GM18907 (cell line): Measurements from ENCODE around the gene CYP2D6.

Experiments
- ATAC-seq: cut with Tn5 transposase; IDR thresholded peaks from one replicate; pipeline ENCODE4 v1.9.1; 2021; ENCODE audit warnings: mild to moderate bottlenecking, moderate library complexity; ENCODE audit not compliant: unreplicated experiment

CYP2D6 gene

DNA sequence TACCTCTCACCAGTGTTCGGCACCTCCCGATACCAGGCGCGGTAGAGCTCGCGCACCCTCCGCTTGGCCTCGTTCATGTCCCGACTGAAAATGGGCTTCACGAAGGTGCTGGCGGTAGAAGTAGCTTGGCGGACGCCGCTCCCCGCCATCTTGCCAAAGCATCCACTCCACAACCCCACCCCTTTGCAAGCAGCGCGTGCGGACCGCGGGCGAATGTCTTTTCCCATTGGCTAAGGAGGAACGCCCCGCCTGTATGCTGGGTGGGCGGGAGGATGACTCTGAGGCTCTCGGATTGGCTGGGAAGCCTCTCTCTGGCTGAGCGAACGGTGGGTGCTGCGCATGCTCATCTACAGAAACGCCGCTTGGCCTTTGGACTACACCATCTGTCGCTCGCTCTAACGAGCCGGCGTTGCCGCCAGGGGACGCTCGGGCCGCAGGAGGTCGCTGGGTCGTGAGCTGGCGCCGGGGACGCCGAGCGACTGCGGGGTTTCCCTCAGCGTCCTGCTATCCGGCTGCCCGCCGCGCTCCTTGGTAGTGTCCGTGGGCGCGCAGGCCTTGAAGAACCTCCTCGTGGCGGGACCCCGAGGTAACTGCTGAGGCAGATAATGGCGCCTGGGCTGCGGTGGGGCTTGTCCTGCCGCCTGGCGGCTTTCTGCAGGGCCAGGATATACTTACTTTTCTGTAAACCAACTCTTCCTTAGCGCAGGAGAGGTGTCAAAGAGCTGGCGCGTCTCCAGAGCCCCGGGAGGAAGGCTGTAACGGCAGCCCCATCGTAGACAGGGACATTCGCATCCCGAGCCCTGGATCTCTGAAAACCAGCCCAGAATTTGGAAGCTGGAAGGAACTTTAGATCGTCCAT lies 39.8 kb downstream of the CYP2D6 start, which contains the start of gene NDUFA6:
TSS of gene NDUFA6 (minus strand) at position 177 of the 859 bp plus-strand sequence. CDS start at position 149, 28 bp downstream.
- peak; percentile 90 for ATAC-seq

DNA sequence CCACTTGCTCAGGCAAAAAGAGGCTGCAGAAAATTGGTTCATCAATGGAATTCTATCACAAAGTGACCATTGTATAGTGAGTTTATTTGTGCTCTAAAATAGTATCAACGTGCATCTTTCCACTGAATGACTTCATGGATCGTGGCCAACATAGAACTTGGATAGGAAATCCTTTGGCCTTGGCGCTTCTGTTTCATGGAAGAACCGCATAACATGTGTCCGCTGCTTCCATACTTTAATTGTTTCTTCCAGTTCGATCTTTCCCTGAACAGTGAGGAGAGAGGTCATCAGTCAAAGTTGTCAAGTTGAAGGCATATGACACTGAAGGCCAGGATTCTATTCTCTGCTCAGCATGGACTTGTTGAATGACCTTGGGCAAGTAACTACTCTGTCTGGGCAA lies 44.6 kb downstream of the CYP2D6 start:
- ATAC-seq = no peak

DNA sequence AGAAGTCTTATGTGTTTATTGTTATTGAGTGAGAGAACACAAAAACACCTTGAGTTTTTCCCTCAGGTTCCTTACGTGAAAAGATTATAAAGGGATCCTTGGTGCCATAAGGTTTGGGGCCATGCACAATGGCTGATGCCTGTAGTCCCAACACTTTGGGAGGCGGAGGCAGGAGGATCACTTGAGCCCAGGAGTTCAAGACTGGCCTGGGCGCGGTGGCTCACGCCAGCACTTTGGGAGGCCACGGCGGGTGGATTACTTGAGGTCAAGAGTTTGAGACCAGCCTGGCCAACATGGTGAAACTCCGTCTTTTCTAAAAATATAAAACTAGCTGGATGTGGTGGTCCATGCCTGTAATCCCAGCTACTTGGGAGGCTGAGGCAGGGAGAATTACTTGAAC lies 45.7 kb downstream of the CYP2D6 start:
- ATAC-seq = no peak

DNA sequence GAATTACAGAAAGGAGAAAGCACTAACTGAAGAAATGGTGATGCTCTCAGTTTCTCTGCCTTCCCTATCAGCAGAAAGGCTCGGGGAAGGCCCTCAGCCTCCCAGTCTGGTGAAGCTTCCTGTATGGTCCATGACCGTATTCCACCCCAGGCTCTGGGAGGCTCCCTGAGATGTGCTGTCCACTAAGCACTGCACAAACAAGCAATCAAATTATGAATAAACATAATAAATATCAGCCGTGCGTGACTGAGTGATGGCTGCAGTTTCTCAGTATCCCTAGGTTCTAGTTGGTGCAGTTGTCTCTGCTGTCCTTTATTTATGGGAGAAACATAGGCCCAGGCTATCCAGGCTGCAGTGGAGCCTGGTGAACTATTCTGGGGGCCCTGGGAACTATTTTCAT lies 47.5 kb downstream of the CYP2D6 start:
- ATAC-seq = no peak

DNA sequence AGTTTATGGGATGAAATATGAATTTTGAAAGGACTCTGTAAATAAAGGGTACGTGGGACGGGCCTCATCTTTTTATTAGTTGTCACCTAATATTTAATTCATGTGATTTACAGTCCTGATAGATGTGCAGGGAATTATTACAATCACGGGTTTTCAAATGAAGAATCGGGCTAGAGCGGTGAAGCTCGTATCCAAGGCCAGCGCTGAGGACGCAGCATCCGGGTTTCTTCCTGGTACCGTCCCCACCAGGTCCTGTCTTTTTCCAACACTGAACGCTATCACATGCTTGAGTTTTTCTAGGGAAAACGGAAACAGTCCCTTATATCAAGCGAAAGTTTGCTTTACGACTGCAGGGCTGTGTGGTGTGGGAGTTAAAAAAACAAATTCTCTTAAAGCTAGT lies 50.3 kb downstream of the CYP2D6 start:
- no peak for ATAC-seq

DNA sequence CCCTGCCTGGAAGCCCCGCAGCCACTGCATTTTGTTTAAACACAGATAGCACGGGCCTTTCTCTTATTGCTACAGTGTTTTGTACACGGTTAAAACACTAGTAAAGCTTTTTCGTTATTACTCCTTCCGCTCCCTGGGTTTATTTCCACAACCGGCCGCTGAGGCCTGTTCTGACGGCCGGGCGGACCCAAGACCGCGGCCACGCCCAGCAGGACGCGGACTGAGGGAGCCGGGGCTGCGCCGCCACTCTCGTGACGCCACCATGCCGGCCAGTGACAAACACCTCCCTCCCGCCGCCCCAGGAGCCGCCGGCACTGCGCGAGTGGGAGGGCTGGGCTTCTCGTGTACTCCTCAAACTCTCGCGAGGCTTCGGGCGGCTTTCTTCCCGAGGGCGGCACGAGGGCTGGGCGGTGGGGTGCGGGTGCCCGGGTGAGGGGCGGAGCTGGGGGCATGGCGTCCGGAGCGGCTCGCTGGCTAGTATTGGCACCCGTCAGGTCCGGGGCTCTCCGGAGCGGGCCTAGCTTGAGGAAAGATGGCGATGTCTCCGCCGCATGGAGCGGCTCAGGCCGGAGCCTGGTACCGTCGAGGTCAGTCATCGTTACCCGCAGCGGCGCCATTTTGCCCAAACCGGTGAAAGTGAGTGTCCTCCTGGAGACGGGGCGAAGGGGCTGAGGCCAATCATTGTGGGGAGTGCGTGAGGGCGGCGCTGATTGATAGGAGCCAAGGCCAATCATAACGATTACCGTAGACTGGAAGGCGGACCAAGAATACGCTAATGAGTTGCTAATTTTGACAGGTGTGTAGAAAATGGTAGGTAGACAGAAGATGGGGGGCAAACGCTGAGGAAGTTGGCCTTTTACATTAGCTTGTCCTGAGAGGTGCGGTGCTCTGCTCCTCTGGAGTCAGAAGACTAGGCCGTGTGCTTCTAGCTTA lies 51.0 kb downstream of the CYP2D6 start, which contains the start of gene SMDT1:
TSS of gene SMDT1 (plus strand) at position 382 of the 933 bp plus-strand sequence. CDS start at position 451, 69 bp downstream.
- ATAC-seq = peak; percentile 80

DNA sequence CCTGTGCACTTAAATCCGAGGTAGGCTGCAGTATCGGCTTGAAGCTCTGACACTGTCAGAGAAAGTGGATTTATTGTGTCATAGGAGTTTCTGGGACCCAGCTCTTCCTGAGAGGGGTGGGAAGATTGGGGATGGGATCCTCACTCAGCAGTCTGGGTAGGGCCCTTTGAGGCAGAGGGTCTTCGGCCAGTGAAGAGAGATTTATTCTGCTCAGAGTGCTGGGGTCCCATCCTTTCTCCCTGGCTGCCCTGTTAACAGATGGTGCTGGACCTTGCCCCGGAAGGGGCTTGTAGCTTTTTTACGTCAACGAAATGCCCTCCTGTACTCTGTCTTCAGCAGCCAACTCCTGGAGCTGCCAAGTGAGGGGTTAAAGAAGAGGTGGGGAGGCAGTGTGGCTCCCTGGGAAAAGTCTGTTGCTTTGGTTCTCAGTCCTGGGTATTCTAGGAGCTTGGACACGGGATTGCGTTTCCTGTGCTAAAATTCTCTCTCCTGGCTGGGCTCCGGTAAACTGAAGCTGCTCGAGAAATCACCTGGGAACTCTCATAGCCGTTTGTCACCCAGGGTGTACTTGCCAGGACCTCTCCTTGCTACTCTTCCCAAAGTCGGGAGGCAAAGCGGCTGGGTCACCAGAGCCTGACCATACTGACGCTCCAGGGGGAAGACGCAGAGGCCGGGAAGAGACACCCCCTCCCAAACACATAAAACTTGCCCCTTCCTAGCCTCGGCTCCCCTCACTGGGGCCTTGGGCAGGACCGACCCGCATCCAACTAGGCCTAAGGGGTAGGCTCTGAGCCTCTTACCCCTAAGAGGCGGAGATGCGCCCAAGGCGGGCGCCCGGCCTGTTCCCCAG lies 51.9 kb downstream of the CYP2D6 start:
- peak; percentile 2 for ATAC-seq

DNA sequence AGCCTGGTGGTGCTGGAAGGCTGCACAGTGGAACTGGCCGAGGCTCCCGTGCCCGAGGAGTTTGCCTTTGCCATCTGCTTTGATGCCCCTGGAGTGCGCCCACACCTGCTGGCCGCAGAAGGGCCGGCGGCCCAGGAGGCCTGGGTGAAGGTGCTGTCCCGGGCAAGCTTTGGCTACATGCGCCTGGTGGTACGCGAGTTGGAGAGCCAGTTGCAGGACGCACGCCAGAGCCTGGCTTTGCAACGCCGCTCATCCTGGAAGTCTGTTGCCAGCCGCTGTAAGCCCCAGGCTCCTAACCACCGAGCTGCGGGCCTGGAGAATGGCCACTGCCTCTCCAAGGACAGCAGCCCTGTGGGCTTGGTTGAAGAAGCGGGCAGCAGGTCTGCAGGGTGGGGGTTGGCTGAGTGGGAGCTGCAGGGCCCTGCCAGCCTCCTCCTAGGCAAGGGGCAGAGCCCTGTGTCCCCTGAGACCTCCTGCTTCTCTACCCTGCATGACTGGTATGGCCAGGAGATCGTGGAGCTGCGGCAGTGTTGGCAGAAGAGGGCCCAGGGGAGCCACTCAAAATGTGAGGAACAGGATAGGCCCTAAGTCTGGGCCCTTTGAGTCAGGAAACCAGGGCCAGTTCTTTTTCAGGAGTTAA lies 53.0 kb downstream of the CYP2D6 start:
- ATAC-seq = no peak

DNA sequence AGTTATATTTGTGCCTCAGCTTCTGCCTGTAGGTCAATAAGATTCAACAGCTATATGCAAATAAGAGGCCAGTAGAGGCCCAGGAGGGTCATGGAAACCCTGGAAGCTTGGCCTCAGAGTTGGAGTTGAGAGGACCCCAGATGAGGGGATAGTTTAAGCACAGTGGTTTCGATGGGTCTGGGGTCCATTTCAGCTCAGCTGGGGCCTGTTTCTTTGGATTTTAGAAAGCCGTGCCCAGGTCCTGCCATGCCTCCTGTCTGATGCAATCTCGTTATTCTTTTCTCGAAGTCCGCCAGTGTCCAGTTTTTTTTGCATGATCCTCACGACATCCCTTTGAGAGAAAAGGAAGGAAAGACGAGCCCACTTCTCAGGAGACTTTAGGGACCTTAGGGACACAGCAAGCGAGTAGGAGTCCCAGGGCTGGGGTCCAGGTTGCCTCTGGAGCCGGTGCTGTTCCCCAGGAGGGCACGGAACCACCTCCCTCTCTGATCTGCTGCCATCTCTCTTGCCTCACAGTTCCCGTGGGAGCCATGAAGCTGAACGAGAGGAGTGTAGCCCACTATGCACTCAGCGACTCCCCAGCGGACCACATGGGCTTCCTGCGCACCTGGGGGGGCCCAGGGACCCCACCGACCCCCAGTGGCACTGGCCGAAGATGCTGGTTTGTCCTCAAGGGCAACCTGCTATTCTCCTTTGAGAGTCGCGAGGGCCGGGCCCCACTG lies 53.7 kb downstream of the CYP2D6 start:
- ATAC-seq = no peak
